GM18499 (cell line): Measurements from ENCODE around the gene GAS7.
"Not testable (repeated sequence)": the region's sequence is repeated elsewhere in the genome, so short reads cannot be mapped to it uniquely, and the experiment has no call there.

Experiments used
- ATAC-seq: cut with Tn5 transposase; IDR thresholded peaks from one replicate; pipeline ENCODE4 v1.9.1; 2021; ENCODE audit warnings: moderate number of reproducible peaks; ENCODE audit not compliant: insufficient read depth, unreplicated experiment

Gene GAS7

GRCh38 chr17:10057466-10057865, 140.9 kb downstream of the GAS7 start:
- not testable (repeated sequence) for ATAC-seq

GRCh38 chr17:10055262-10055975, 143.0 kb downstream of the GAS7 start:
- ATAC-seq, result no peak

- no peak for ATAC-seq
These were observed 144.4 kb downstream of the GAS7 start for GRCh38 chr17:10053782-10054540.

DNA sequence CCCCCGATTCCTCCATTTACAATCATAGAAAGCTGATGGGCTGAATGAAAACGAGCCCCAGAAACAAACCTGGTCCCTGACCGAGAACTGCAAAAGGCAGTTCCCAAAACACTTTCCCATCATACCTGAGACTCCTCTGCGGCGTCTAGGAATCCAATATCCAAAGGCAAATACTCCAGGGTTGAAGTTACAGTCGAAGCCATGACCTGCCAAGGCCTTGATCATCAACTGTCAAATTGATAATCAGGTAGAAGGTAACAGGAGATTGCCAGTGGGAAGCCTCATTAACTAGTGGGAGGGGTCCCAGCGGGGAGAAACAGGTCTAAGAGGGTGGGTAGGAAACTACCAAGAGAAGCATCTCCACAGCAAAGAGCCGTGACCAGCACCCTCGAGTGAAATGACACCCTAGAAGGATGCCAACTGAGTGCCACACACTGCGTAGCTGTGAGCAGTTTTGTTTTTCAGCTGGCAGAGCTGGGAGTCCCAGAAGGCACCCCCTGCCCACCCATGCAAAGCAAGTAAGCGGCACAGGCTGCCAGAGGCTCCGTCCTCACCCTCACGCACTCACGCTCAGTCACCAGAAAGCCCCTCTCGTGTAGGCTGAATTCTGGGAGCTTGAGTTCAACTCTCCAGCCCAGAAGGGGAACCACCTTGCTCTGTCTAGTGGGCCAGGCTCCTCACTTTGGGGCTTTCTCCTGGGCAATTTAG, 146.1 kb downstream of the GAS7 start:
- no peak for ATAC-seq

DNA sequence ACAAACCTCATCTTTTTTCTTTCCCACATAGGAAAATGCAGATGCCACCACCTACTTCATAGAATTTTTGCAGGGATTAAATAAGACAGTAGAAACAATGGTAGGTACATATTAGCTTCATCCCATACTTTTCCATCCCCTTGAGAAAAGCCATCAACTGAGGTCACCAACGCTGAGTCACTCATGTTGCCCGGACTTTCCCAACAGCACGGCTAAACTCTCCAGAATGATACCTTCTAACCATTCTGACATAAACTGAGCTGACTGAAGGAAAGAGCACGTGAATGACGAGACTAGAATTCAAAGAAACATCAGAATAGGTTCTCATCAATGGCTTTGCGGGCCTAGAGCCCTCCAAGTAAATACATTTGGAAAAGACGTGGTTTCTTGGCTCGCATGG, 147.3 kb downstream of the GAS7 start:
- ATAC-seq, result no peak

- ATAC-seq, result no peak
These were observed 147.8 kb downstream of the GAS7 start for GRCh38 chr17:10050597-10051101.

- ATAC-seq, result no peak
These were observed 149.6 kb downstream of the GAS7 start for GRCh38 chr17:10048629-10049350.

- no peak for ATAC-seq
These were observed 151.3 kb downstream of the GAS7 start for GRCh38 chr17:10046786-10047785.

DNA sequence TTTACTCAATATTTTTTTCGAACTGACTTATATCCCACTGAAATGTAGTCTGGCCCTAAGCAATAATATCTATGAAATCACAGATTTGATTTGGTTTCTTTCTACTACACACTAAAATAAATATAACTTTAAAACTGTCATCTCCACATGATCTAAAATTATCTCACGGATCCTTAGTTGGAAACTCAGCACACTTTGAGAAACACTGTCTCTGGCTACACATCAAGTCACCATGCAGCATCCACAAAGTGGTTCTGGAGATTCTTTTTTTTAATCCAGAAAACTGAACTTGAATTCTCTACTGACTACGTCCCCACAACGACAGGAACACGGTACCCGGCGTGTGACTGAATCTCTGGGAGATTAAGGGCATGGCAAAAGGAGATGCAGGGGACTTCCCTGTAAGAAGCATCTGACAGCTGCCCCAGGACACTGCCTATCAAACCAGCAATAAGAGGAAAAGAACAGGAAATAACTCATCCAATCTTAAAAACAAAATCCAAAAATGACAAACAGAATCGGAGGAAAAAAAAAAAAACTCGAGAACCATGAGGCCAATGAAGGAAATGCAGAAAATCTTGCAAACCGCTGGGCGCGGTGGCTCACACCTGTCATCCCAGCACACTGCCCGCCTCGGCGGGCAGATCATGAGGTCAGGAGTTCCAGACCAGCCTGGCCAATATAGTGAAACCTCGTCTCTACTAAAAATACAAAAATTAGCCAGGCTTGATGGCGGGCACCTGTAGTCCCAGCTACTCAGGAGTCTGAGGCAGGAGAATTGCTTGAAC, 152.3 kb downstream of the GAS7 start:
- no peak for ATAC-seq

DNA sequence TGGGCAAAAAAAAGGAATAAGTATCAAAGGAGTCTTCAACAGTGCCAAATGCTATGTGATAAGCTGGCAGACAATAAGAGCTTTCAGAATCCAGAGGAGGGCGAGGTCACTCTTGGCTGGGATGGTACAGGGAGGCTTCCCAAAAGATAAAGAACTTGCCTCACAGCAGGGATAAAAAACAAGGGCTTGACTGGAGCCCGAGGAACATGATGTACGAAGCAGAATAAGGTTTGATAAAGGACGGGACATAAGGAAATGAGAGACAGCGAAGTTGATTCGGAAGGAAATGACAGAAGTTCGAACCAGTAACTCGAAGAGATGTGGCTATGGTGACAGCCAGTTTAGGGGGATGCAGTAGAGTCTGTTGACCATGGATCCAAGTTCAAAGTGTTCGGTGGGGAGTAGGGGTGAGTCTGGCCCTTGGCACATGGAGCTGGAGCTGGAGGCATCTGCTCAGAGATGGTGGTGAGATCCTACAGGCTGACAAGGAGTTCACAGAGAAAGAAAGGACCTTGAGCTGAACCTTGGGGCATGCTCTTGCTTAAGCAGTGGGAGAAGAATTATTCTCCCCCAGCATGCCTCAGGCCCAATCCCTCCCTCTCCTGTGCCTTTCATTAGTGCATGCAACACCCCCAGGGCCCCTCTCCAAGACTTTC, 155.7 kb downstream of the GAS7 start:
- no peak for ATAC-seq

DNA sequence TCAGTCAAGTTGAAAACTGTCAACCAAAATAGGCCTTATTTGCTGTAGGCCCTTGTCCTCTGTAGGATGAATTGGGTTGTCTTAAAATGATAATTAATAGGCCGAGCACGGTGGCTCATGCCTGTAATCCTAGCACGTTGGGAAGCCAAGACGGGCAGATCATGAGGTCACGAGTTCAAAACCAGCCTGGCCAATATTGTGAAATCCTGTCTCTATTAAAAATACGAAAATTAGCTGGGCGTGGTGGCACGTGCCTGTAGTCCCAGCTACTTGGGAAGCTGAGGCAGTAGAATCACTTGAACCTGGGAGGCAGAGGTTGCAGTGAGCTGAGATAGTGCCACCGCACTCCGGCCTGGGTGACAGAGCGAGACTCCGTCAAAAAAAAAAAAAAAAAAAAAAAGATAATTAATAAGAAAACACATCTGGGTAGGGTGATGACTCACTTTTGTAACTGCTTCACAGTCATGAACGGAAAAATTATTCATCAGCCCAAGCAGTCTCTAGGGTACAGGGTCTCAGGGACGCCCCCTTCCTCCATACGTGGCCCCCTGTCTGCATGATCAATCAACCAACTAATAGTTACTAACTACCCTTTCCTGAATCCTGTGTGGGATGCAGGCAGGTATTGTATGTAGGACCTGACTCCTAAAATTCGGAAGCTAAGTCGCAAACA, 156.4 kb downstream of the GAS7 start:
- no peak for ATAC-seq

- no peak for ATAC-seq
These were observed 157.2 kb downstream of the GAS7 start for GRCh38 chr17:10041287-10041612.

GRCh38 chr17:10036511-10037061, 161.8 kb downstream of the GAS7 start:
- ATAC-seq, result no peak

- no peak for ATAC-seq
These were observed 162.5 kb downstream of the GAS7 start for GRCh38 chr17:10035885-10036284.

GRCh38 chr17:10034719-10035475, 163.5 kb downstream of the GAS7 start:
- no peak for ATAC-seq

DNA sequence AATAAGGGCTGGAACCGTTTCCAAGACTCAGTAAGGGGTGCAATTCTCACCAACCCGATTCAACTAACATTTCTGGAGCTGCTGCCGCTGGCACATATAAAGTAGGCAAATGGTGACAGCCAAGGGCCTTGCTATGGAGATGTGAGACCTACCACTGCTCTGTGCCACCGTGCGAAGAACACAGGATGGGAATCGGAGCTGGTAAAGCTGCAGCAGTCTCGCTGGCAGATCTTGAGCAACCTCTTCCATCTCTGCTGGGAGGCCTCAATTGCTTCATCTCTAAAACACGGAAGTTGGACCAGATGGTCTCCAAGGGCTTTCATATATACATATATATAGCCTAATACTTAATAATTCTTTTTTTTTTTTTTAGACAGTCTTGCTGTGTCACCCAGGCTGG, 164.4 kb downstream of the GAS7 start:
- ATAC-seq, result no peak

- ATAC-seq, result no peak
These were observed 165.0 kb downstream of the GAS7 start for GRCh38 chr17:10033449-10033848.
